ENCODE measurements around the gene ZFP30.

The ZFP30 gene

GRCh38 chr19:37655689-37656371 is 565 bp upstream of the ZFP30 start:
- ATAC-seq: peak; percentile 80
- TF ChIP-seq RARB (CRISPR knock-in tag; IDR thresholded peaks at IDR 0.05) (no peak), TSHZ2 (CRISPR knock-in tag; IDR thresholded peaks at IDR 0.05) (peak; percentile 67; the same call in 1 of the 2 replicates)

GRCh38 chr19:37654629-37655300 is 500 bp downstream of the ZFP30 start:
- ATAC-seq: peak; percentile 67
- TF ChIP-seq PPARA (CRISPR knock-in tag; IDR thresholded peaks at IDR 0.05; ENCODE audit: borderline replicate concordance): no peak
- no peak for TF ChIP-seq ZNF565 (CRISPR knock-in tag; conservative IDR thresholded peaks at IDR 0.05; ENCODE audit: low read depth)
- no peak for TF ChIP-seq ZC3H10 (CRISPR knock-in tag; IDR thresholded peaks at IDR 0.05)
- no peak for TF ChIP-seq TOX (CRISPR knock-in tag; IDR thresholded peaks at IDR 0.05; ENCODE audit: borderline replicate concordance)
- TF ChIP-seq CREB5 (CRISPR knock-in tag; IDR thresholded peaks at IDR 0.05; ENCODE audit: low read depth): no peak
- no peak for TF ChIP-seq ZFP3 (CRISPR knock-in tag; IDR thresholded peaks at IDR 0.05)
- no peak for TF ChIP-seq POU6F1 (CRISPR knock-in tag; IDR thresholded peaks at IDR 0.05; ENCODE audit: borderline replicate concordance, low read depth)
- no peak for TF ChIP-seq TCF4 (CRISPR knock-in tag; IDR thresholded peaks at IDR 0.05; ENCODE audit: borderline replicate concordance)
- TF ChIP-seq OSR1 (CRISPR knock-in tag; IDR thresholded peaks at IDR 0.05): no peak
- TF ChIP-seq ISL1 (CRISPR knock-in tag; IDR thresholded peaks at IDR 0.05): no peak
- TF ChIP-seq GLIS3 (CRISPR knock-in tag; IDR thresholded peaks at IDR 0.05): no peak
- no peak for TF ChIP-seq ARNTL (CRISPR knock-in tag; IDR thresholded peaks at IDR 0.05; ENCODE audit: borderline replicate concordance, low read depth)
- no peak for TF ChIP-seq ZFP30 (CRISPR knock-in tag; IDR thresholded peaks at IDR 0.05)
- TF ChIP-seq ESRRG (CRISPR knock-in tag; IDR thresholded peaks at IDR 0.05): no peak
- no peak for TF ChIP-seq TSHZ2 (CRISPR knock-in tag; IDR thresholded peaks at IDR 0.05)
- no peak for TF ChIP-seq PATZ1 (CRISPR knock-in tag; IDR thresholded peaks at IDR 0.05; ENCODE audit: borderline replicate concordance)
- TF ChIP-seq BACH2 (CRISPR knock-in tag; IDR thresholded peaks at IDR 0.05; ENCODE audit: borderline replicate concordance): no peak
- no peak for TF ChIP-seq SNAI2 (CRISPR knock-in tag; IDR thresholded peaks at IDR 0.05)
- TF ChIP-seq ZNF70 (CRISPR knock-in tag; IDR thresholded peaks at IDR 0.05): no peak
